ENCODE measurements around the gene ZNF346.

ZNF346 gene

GRCh38 chr5:177093082-177093712 lies 70.7 kb downstream of the ZNF346 start:
- no peak overlapping the region for H3K4me3 ChIP-seq (ENCODE audit: low read depth, low read length)

GRCh38 chr5:177093803-177094202 lies 71.3 kb downstream of the ZNF346 start:
- no peak overlapping the region for H3K4me3 ChIP-seq (ENCODE audit: low read depth, low read length)

GRCh38 chr5:177094224-177095087 lies 72.0 kb downstream of the ZNF346 start:
- no peak overlapping the region for H3K4me3 ChIP-seq (ENCODE audit: low read depth, low read length)

- H3K4me3 ChIP-seq (ENCODE audit: low read depth, low read length) = no peak overlapping the region
Measured at GRCh38 chr5:177095088-177095669, 72.7 kb downstream of the ZNF346 start.

GRCh38 chr5:177096162-177097015 lies 73.9 kb downstream of the ZNF346 start:
- H3K4me3 ChIP-seq (ENCODE audit: low read depth, low read length) = no peak overlapping the region

- no peak overlapping the region for H3K4me3 ChIP-seq (ENCODE audit: low read depth, low read length)
Measured at GRCh38 chr5:177097016-177097985, 74.8 kb downstream of the ZNF346 start.

- no peak overlapping the region for H3K4me3 ChIP-seq (ENCODE audit: low read depth, low read length)
Measured at GRCh38 chr5:177098120-177098469, 75.6 kb downstream of the ZNF346 start.

- no peak overlapping the region for H3K4me3 ChIP-seq (ENCODE audit: low read depth, low read length)
Measured at GRCh38 chr5:177098470-177099141, 76.1 kb downstream of the ZNF346 start.

- H3K4me3 ChIP-seq (ENCODE audit: low read depth, low read length) = no peak overlapping the region
Measured at GRCh38 chr5:177099422-177100093, 77.1 kb downstream of the ZNF346 start.

GRCh38 chr5:177100714-177101121 lies 78.2 kb downstream of the ZNF346 start:
- no peak overlapping the region for H3K4me3 ChIP-seq (ENCODE audit: low read depth, low read length)

GRCh38 chr5:177103523-177104253 lies 81.2 kb downstream of the ZNF346 start:
- H3K4me3 ChIP-seq (ENCODE audit: low read depth, low read length) = no peak overlapping the region

GRCh38 chr5:177105691-177106476 lies 83.4 kb downstream of the ZNF346 start:
- no peak overlapping the region for H3K4me3 ChIP-seq (ENCODE audit: low read depth, low read length)

GRCh38 chr5:177107159-177107558 lies 84.7 kb downstream of the ZNF346 start:
- H3K4me3 ChIP-seq (ENCODE audit: low read depth, low read length) = no peak overlapping the region

- no peak overlapping the region for H3K4me3 ChIP-seq (ENCODE audit: low read depth, low read length)
Measured at GRCh38 chr5:177109810-177110209, 87.3 kb downstream of the ZNF346 start.

- H3K4me3 ChIP-seq (ENCODE audit: low read depth, low read length) = no peak overlapping the region
Measured at GRCh38 chr5:177111720-177112394, 89.4 kb downstream of the ZNF346 start.

GRCh38 chr5:177112589-177113220 lies 90.2 kb downstream of the ZNF346 start:
- no peak overlapping the region for H3K4me3 ChIP-seq (ENCODE audit: low read depth, low read length)
